Measurements from ENCODE around the gene NELL2.
"Not testable (repeated sequence)": the region's sequence is repeated elsewhere in the genome, so short reads cannot be mapped to it uniquely, and the experiment has no call there.

NELL2 gene

DNA sequence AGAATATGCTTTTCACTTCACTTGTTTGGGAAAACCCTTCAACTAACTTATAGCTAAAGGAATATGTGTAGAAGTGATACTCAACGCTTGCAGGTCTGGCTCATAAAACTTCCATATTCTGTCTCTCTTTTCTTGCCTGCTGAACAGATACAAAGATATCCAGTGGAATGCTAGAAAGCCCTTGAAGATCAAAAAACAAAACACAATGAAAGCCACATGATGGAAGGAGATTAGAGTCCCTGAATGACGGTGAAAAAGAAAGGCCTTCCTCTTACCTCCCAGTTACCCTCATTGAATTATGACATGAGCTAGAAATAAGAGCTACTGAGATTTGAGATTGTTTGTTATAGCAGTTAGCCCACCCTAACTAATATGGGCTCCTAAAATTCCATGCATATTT, 28.2 kb upstream of the NELL2 start:
- Histone ChIP-seq H2BK12ac (ENCODE audit: low read length) (no peak overlapping the region), H2BK5ac (ENCODE audit: low read length) (no peak overlapping the region), H4K91ac (ENCODE audit: low read depth, low read length, poor library complexity) (no peak overlapping the region), H3K14ac (ENCODE audit: low read length) (no peak overlapping the region), H4K8ac (ENCODE audit: low read depth, low read length) (no peak overlapping the region), H3K4me2 (ENCODE audit: insufficient read depth, low read length, poor library complexity, severe bottlenecking) (no peak overlapping the region), H3K36me3 (replicated peaks in 1 of 2; ENCODE audit: control insufficient read depth in 2 of 2, insufficient read depth in 2 of 2, low read length in 2 of 2) (no peaks in the 10 kb centered on the region), H2AK5ac (ENCODE audit: low read depth, low read length) (no peak overlapping the region), H3K4me1 (ENCODE audit: control insufficient read depth in 2 of 2, insufficient read depth in 1 of 2, low read depth in 1 of 2, low read length in 2 of 2) (no peaks in the 10 kb centered on the region), H3K23ac (ENCODE audit: low read depth, low read length, poor library complexity) (no peak overlapping the region), H2BK15ac (ENCODE audit: low read length) (no peak overlapping the region), H3K27me3 (ENCODE audit: control insufficient read depth in 3 of 3, insufficient read depth in 3 of 3, low read depth in 1 of 3, low read length in 3 of 3) (no peaks in the 10 kb centered on the region), H3K18ac (ENCODE audit: low read length) (no peak overlapping the region), H2BK120ac (ENCODE audit: low read depth, low read length) (no peak overlapping the region), H3K9ac (ENCODE audit: low read depth, low read length, poor library complexity) (no peak overlapping the region), H3K27ac (replicated peaks; ENCODE audit: low read length) (no peak overlapping the region), H3K4ac (ENCODE audit: low read length) (no peak overlapping the region), H3K4me3 (ENCODE audit: low read length in 2 of 2) (no peak overlapping the region), H2AFZ (ENCODE audit: low read length) (no peak overlapping the region), H3K79me1 (ENCODE audit: low read depth, low read length) (no peaks in the 10 kb centered on the region), H3K9me3 (replicated peaks in 1 of 2; ENCODE audit: control insufficient read depth in 2 of 2, insufficient read depth in 1 of 2, low read depth in 1 of 2, low read length in 2 of 2) (peaks cover 0 to 2% of the 10 kb centered on the region in 2 donors)
- DNase-seq (ENCODE audit: low spot score) = peak; percentile 27
- no CpG with 5 or more reads among the region's 2 CpGs for WGBS, 2 donors (ENCODE audit: extremely low coverage in 2 of 2, insufficient read length in 2 of 2, insufficient replicate concordance in 1 of 2)

DNA sequence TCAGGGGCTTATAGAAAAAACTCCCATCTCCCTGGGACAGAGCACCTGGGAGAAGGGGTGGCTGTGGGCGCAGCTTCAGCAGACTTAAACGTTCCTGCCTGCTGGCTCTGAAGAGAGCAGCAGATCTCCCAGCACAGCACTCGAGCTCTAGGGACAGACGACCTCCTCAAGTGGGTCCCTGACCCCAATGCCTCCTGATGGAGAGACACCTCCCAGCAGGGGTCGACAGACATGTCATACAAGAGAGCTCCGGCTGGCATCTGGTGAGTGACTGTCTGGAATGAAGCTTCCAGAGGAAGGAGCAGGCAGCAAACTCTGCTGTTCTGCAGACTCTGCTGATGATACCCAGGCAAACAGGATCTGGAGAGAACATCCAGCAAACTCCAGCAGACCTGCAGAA, 22.0 kb upstream of the NELL2 start:
- not testable (repeated sequence) for H3K4me3 ChIP-seq (ENCODE audit: low read length in 2 of 2); H2BK15ac ChIP-seq (ENCODE audit: low read length); H2BK120ac ChIP-seq (ENCODE audit: low read depth, low read length); H2BK5ac ChIP-seq (ENCODE audit: low read length); H3K27me3 ChIP-seq (ENCODE audit: control insufficient read depth in 3 of 3, insufficient read depth in 3 of 3, low read depth in 1 of 3, low read length in 3 of 3); H2AK5ac ChIP-seq (ENCODE audit: low read depth, low read length); H3K14ac ChIP-seq (ENCODE audit: low read length); H4K91ac ChIP-seq (ENCODE audit: low read depth, low read length, poor library complexity); H3K4ac ChIP-seq (ENCODE audit: low read length); H3K79me1 ChIP-seq (ENCODE audit: low read depth, low read length); H2BK12ac ChIP-seq (ENCODE audit: low read length); H3K9me3 ChIP-seq (replicated peaks in 1 of 2; ENCODE audit: control insufficient read depth in 2 of 2, insufficient read depth in 1 of 2, low read depth in 1 of 2, low read length in 2 of 2); H3K4me1 ChIP-seq (ENCODE audit: control insufficient read depth in 2 of 2, insufficient read depth in 1 of 2, low read depth in 1 of 2, low read length in 2 of 2); H2AFZ ChIP-seq (ENCODE audit: low read length); DNase-seq (ENCODE audit: low spot score); H4K8ac ChIP-seq (ENCODE audit: low read depth, low read length); H3K36me3 ChIP-seq (replicated peaks in 1 of 2; ENCODE audit: control insufficient read depth in 2 of 2, insufficient read depth in 2 of 2, low read length in 2 of 2); H3K18ac ChIP-seq (ENCODE audit: low read length); H3K23ac ChIP-seq (ENCODE audit: low read depth, low read length, poor library complexity); H3K27ac ChIP-seq (replicated peaks; ENCODE audit: low read length); H3K4me2 ChIP-seq (ENCODE audit: insufficient read depth, low read length, poor library complexity, severe bottlenecking); H3K9ac ChIP-seq (ENCODE audit: low read depth, low read length, poor library complexity)
- no CpG with 5 or more reads among the region's 6 CpGs for WGBS, 2 donors (ENCODE audit: extremely low coverage in 2 of 2, insufficient read length in 2 of 2, insufficient replicate concordance in 1 of 2)

DNA sequence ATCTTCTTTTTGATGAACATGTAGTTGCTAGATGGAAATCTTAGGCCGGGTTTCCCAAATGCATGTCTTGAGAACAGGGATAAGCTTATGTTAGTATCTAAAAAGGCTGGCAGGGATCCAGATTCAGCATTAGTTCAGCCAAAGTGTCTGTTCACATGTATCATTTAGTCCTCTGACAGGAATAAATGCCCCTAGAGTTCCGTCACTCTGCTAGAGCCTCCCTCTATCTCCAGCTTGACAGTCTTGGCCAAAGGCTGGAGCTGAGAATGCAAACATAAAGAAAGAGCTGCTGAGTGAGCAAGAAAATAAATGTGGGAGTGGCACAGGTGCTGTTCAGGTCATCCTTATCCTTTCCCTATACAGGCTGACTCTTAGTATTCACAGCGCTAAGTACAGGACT, 13.8 kb upstream of the NELL2 start:
- H2AFZ ChIP-seq (ENCODE audit: low read length) = no peak overlapping the region
- no peaks in the 10 kb centered on the region for H3K27me3 ChIP-seq (ENCODE audit: control insufficient read depth in 3 of 3, insufficient read depth in 3 of 3, low read depth in 1 of 3, low read length in 3 of 3)
- H3K18ac ChIP-seq (ENCODE audit: low read length) = no peak overlapping the region
- peaks cover 0 to 3% of the 10 kb centered on the region in 2 donors for H3K4me1 ChIP-seq (ENCODE audit: control insufficient read depth in 2 of 2, insufficient read depth in 1 of 2, low read depth in 1 of 2, low read length in 2 of 2)
- H3K79me1 ChIP-seq (ENCODE audit: low read depth, low read length) = no peaks in the 10 kb centered on the region
- H3K4me2 ChIP-seq (ENCODE audit: insufficient read depth, low read length, poor library complexity, severe bottlenecking) = no peak overlapping the region
- H3K36me3 ChIP-seq (replicated peaks in 1 of 2; ENCODE audit: control insufficient read depth in 2 of 2, insufficient read depth in 2 of 2, low read length in 2 of 2) = no peaks in the 10 kb centered on the region
- H2BK15ac ChIP-seq (ENCODE audit: low read length) = no peak overlapping the region
- H2BK120ac ChIP-seq (ENCODE audit: low read depth, low read length) = no peak overlapping the region
- no peak overlapping the region for H3K9ac ChIP-seq (ENCODE audit: low read depth, low read length, poor library complexity)
- H3K27ac ChIP-seq (replicated peaks; ENCODE audit: low read length) = no peak overlapping the region
- no CpG with 5 or more reads among the region's 3 CpGs for WGBS, 2 donors (ENCODE audit: extremely low coverage in 2 of 2, insufficient read length in 2 of 2, insufficient replicate concordance in 1 of 2)
- H3K4me3 ChIP-seq (ENCODE audit: low read length in 2 of 2) = no peak overlapping the region
- H2BK5ac ChIP-seq (ENCODE audit: low read length) = no peak overlapping the region
- H3K4ac ChIP-seq (ENCODE audit: low read length) = no peak overlapping the region
- H2AK5ac ChIP-seq (ENCODE audit: low read depth, low read length) = no peak overlapping the region
- DNase-seq (ENCODE audit: low spot score) = no peak
- no peak overlapping the region for H4K8ac ChIP-seq (ENCODE audit: low read depth, low read length)
- no peak overlapping the region for H2BK12ac ChIP-seq (ENCODE audit: low read length)
- H4K91ac ChIP-seq (ENCODE audit: low read depth, low read length, poor library complexity) = no peak overlapping the region
- no peak overlapping the region for H3K14ac ChIP-seq (ENCODE audit: low read length)
- no peaks in the 10 kb centered on the region for H3K9me3 ChIP-seq (replicated peaks in 1 of 2; ENCODE audit: control insufficient read depth in 2 of 2, insufficient read depth in 1 of 2, low read depth in 1 of 2, low read length in 2 of 2)
- no peak overlapping the region for H3K23ac ChIP-seq (ENCODE audit: low read depth, low read length, poor library complexity)

DNA sequence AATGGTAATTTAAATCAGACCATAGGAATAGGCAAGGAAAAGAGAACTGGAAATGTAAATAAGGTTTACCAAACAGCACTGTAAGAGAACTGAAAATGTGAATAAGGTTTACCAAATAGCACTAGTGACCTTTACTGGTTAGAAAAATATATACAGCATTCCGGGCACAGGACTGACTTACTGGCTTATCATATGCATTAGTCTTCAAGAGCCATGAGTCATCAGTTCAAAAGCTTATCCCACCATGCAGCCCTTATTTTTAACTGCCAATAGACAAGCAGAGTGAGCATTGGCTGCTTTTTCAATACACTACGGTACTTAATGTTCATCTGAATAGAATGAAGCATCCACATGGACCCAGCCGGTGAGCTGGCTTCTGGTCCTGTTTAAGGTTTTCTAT, 13.0 kb upstream of the NELL2 start:
- no peak overlapping the region for H2AFZ ChIP-seq (ENCODE audit: low read length)
- H3K9ac ChIP-seq (ENCODE audit: low read depth, low read length, poor library complexity) = no peak overlapping the region
- H2BK5ac ChIP-seq (ENCODE audit: low read length) = no peak overlapping the region
- WGBS, 2 donors (ENCODE audit: extremely low coverage in 2 of 2, insufficient read length in 2 of 2, insufficient replicate concordance in 1 of 2) = no CpG with 5 or more reads among the region's 3 CpGs
- no peak overlapping the region for H3K4me3 ChIP-seq (ENCODE audit: low read length in 2 of 2)
- H4K91ac ChIP-seq (ENCODE audit: low read depth, low read length, poor library complexity) = no peak overlapping the region
- H3K4me2 ChIP-seq (ENCODE audit: insufficient read depth, low read length, poor library complexity, severe bottlenecking) = no peak overlapping the region
- no peak overlapping the region for H3K18ac ChIP-seq (ENCODE audit: low read length)
- H3K27me3 ChIP-seq (ENCODE audit: control insufficient read depth in 3 of 3, insufficient read depth in 3 of 3, low read depth in 1 of 3, low read length in 3 of 3) = no peaks in the 10 kb centered on the region
- no peak overlapping the region for H3K23ac ChIP-seq (ENCODE audit: low read depth, low read length, poor library complexity)
- H3K9me3 ChIP-seq (replicated peaks in 1 of 2; ENCODE audit: control insufficient read depth in 2 of 2, insufficient read depth in 1 of 2, low read depth in 1 of 2, low read length in 2 of 2) = no peaks in the 10 kb centered on the region
- no peak overlapping the region for H2BK120ac ChIP-seq (ENCODE audit: low read depth, low read length)
- no peak overlapping the region for H4K8ac ChIP-seq (ENCODE audit: low read depth, low read length)
- H2BK12ac ChIP-seq (ENCODE audit: low read length) = no peak overlapping the region
- no peak overlapping the region for H2BK15ac ChIP-seq (ENCODE audit: low read length)
- no peak overlapping the region for H3K27ac ChIP-seq (replicated peaks; ENCODE audit: low read length)
- H3K36me3 ChIP-seq (replicated peaks in 1 of 2; ENCODE audit: control insufficient read depth in 2 of 2, insufficient read depth in 2 of 2, low read length in 2 of 2) = no peaks in the 10 kb centered on the region
- no peak overlapping the region for H2AK5ac ChIP-seq (ENCODE audit: low read depth, low read length)
- no peaks in the 10 kb centered on the region for H3K79me1 ChIP-seq (ENCODE audit: low read depth, low read length)
- H3K14ac ChIP-seq (ENCODE audit: low read length) = no peak overlapping the region
- peaks cover 0 to 3% of the 10 kb centered on the region in 2 donors for H3K4me1 ChIP-seq (ENCODE audit: control insufficient read depth in 2 of 2, insufficient read depth in 1 of 2, low read depth in 1 of 2, low read length in 2 of 2)
- DNase-seq (ENCODE audit: low spot score) = no peak
- no peak overlapping the region for H3K4ac ChIP-seq (ENCODE audit: low read length)
